Measurements from ENCODE around the gene ATXN7L3.

DNA sequence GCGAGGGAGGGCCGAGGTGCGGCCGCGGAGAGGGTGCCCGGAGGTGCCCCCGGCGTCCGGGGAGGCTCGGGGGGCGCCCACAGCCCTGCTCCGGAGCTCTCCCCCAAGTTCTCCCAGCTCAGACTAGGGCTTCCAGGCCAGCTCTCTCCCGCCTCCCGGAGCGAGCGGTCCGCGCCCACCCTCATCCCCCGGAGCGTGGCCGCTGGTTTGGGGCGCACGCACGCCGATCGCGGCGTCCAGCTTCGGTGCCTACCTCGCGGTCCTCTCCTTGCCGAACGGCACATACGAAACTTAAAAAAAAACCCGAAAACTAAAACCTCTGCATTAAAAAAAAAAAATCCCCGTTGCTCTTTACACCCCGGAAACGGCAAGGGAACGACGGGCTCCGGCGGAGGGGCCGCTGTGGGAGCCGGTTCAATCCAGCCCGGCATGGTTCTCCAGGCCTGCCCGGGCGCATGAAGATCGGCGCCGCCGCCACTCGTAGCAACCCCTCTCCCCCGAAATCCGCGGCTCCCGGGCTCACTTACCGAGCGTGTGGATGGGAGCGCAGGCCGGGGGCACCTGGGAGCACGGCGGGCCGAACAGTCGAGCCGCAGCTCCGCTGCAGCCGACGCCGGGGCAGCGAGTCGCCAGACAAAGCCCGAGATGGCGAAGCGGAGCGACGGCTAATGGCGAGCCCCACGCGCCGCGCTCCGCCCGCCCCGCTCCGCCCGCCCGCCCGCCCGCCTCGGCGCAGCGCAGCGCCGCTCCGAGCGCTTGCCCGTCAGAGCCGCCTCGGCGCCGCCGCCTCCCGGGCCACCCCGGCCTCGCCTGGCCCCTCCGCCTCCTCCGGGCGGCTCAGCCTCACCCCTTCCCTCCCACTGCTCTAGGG lies 20.8 kb upstream of the ATXN7L3 start:
- TF ChIP-seq EP300 (IDR thresholded peaks at IDR 0.05) (peak in 1 of 2 donors; percentile 21), POLR2A (IDR thresholded peaks at IDR 0.05) (no peak)
- TF ChIP-seq, protein P1, sequence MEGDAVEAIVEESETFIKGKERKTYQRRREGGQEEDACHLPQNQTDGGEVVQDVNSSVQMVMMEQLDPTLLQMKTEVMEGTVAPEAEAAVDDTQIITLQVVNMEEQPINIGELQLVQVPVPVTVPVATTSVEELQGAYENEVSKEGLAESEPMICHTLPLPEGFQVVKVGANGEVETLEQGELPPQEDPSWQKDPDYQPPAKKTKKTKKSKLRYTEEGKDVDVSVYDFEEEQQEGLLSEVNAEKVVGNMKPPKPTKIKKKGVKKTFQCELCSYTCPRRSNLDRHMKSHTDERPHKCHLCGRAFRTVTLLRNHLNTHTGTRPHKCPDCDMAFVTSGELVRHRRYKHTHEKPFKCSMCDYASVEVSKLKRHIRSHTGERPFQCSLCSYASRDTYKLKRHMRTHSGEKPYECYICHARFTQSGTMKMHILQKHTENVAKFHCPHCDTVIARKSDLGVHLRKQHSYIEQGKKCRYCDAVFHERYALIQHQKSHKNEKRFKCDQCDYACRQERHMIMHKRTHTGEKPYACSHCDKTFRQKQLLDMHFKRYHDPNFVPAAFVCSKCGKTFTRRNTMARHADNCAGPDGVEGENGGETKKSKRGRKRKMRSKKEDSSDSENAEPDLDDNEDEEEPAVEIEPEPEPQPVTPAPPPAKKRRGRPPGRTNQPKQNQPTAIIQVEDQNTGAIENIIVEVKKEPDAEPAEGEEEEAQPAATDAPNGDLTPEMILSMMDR (IDR thresholded peaks at IDR 0.05): no peak

Measured in tibial nerve (tissue), 4 donors.